ENCODE data around the gene MDFIC2.

The MDFIC2 gene

DNA sequence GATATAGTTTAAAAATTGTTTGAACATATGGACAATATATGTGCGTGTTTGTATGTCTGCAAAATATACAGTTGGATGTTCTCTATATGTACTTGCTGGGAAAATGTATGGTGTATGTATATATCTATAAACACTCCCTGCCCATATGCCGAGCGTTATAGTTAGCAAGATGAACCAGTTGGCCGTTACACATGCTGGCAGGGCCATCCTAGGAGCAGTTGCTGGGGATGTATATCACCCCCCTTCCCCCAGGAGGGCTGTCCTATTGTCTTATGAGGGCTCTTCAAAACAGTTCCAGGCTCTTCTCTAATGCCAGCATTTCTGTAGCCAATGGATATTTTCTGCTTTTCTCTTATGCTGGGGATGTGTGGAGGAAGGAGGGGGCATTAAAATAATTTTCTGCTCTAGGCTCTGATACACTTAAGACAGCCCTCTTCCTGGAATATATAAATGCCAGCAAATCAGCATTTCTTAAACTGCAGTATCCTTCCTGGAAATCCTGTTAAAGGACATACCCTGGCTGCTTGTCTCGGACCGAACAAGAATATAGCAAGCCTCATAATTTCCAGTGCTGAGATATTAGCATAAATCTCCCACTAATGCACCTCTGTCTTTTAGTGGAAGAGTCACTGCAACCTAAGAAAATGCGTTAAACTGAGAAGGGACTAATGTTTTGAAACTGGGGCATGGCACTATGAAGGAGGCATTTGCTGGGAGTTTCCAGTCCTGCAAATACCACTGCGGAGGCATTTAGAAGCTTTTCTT is 134.4 kb downstream of the MDFIC2 start:
- no peak for DNase-seq

DNA sequence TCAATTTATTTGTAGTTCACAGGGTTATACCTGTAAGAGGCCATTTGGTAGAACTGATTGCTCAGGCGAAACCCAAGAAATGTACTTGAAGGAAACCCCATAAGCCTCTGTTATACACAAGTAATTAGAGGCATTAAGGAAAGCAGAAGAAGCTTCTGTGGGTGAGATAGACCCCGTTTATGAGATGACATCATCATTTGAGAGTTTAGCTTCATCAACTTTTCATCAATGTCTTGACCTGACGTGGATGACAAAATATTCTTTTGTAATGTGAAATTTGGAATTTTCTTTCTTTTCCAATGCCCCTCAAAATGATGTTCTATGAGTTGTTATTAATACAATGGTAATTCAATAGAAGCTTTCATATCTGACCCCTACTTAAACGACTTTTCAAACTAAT is 136.2 kb downstream of the MDFIC2 start:
- DNase-seq = no peak

GRCh38 chr3:70156808-70157207 is 155.6 kb downstream of the MDFIC2 start:
- no peak for DNase-seq

- DNase-seq = no peak
These were observed 161.8 kb downstream of the MDFIC2 start for GRCh38 chr3:70150599-70150998.

- DNase-seq = no peak
These were observed 162.6 kb downstream of the MDFIC2 start for GRCh38 chr3:70149714-70150400.

Data from NCI-H2227 treated with DMSO at 0.1 percent for 48 hours (cell line).